ENCODE data around the gene RBM12. TPM values are rescaled to one million over a fixed set of nuclear protein-coding genes. Genes with fewer than 3 reads are reported as not detected.

RBM12 gene
- total and polyA plus RNA-seq, 2 of the 4 experiments (the other 2 are of a cell fraction), result 44.7 to 65.8 TPM

GRCh38 chr20:35619196-35620095 lies 45.3 kb downstream of the RBM12 start (continued):
- TF ChIP-seq, protein P1, sequence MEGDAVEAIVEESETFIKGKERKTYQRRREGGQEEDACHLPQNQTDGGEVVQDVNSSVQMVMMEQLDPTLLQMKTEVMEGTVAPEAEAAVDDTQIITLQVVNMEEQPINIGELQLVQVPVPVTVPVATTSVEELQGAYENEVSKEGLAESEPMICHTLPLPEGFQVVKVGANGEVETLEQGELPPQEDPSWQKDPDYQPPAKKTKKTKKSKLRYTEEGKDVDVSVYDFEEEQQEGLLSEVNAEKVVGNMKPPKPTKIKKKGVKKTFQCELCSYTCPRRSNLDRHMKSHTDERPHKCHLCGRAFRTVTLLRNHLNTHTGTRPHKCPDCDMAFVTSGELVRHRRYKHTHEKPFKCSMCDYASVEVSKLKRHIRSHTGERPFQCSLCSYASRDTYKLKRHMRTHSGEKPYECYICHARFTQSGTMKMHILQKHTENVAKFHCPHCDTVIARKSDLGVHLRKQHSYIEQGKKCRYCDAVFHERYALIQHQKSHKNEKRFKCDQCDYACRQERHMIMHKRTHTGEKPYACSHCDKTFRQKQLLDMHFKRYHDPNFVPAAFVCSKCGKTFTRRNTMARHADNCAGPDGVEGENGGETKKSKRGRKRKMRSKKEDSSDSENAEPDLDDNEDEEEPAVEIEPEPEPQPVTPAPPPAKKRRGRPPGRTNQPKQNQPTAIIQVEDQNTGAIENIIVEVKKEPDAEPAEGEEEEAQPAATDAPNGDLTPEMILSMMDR (conservative IDR thresholded peaks at IDR 0.05; ENCODE audit: low read depth, low read length), result peak; percentile 42

Measured in IMR-90 (cell line).